Activated B cell treated with CpG ODN at 0.5 μM for 24 hours (primary cell): ENCODE measurements around the gene ATP7B. TPM values are rescaled to one million over a fixed set of nuclear protein-coding genes. Genes with fewer than 3 reads are reported as not detected.

Source experiments
- ATAC-seq: fragments of 200-7000 bp; cut with Tn5 transposase; one replicate; pipeline ENCODE4 v1.10.0; 2021; ENCODE audit warnings: low read depth, mild to moderate bottlenecking, moderate library complexity
- CTCF ChIA-PET: fragments of 350-600 bp; sonication (Branson Sonifier 250); formaldehyde crosslinking; loops from one replicate; lab custom pipeline; 2021; ENCODE audit warnings: antibody characterized with exemption; lab: Charles Lee
- POLR2A ChIA-PET: fragments of 350-600 bp; sonication (Branson Sonifier 250); formaldehyde crosslinking; loops from one replicate; lab custom pipeline; 2021; ENCODE audit warnings: antibody characterized with exemption; lab: Charles Lee
- DNase-seq: peaks from one replicate; pipeline ENCODE4 v3.0.0; 2022
- H3K27ac Mint-ChIP-seq: one replicate; pipeline ENCODE4 v1.8.0; 2020; ENCODE audit warnings: mixed read lengths
- H3K27me3 Mint-ChIP-seq: one replicate; pipeline ENCODE4 v1.8.0; 2021; ENCODE audit warnings: mixed read lengths
- H3K36me3 Mint-ChIP-seq: one replicate; pipeline ENCODE4 v1.8.0; 2021; ENCODE audit warnings: low read depth, mixed read lengths
- H3K4me1 Mint-ChIP-seq: one replicate; pipeline ENCODE4 v1.8.0; 2021; ENCODE audit warnings: mixed read lengths
- H3K4me3 Mint-ChIP-seq: one replicate; pipeline ENCODE4 v1.8.0; 2020; ENCODE audit warnings: mild to moderate bottlenecking, mixed read lengths
- H3K9me3 Mint-ChIP-seq: one replicate; pipeline ENCODE4 v1.8.0; 2020; ENCODE audit warnings: mixed read lengths
- intact Hi-C: fragments of 100-400 bp; cut with micrococcal nuclease; formaldehyde crosslinking; loops from one replicate; pipeline ENCODE4 v1.15.1; 2024
- total RNA-seq: library from RNA; stranded (reverse); gene quantifications from 2 replicates; pipeline ENCODE4 v1.2.3, GENCODE V29; 2022
- TF ChIP-seq, protein P1 (sequence below): fragments of 200-600 bp; IDR thresholded peaks from one replicate; pipeline ENCODE4 v1.8.0; 2022; ENCODE audit warnings: antibody characterized with exemption, mild to moderate bottlenecking

ATP7B gene
- total RNA-seq, 1 donor from 2014 or later, result 0.40 TPM

DNA sequence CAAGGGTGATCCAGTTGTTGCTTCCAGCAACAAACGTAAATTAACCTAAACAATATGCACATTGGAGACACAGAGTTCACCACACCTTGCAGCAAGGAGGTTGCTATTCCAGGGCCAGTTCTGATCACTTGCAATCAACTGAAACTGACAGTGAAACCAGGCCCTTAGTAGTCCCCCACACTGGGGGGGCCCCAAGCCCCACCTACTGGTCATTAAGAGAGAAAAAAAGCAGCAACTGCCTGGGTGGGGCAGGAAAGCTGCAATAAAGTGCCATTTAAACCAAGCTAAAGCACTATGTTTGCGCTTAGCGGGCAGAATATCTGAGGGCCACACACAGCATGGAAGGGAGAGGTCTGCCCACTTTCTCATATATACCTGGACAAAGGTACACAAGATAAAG lies 51.5 kb downstream of the ATP7B start:
- H3K4me1 Mint-ChIP-seq, result peaks cover 18% of the 10 kb centered on the region

DNA sequence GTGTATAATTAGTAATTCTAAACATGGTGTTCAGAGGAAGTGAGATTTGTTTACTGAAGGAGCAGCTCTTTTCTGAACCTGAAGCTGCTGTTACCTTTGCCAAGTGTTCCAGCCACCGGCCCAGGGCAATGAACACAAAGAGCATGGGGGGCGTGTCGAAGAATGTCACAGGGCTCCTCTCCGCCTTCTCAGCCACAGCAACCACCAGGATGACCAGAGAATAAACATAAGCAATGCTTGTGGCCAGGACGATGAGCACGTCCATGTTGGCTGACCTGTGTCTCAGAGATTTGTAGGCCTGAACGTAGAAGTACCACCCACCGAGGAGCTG lies 53.1 kb downstream of the ATP7B start:
- Mint-ChIP-seq H3K27ac (no peak overlapping the region), H3K4me3 (no peak overlapping the region), H3K27me3 (no peaks in the 10 kb centered on the region), H3K9me3 (no peaks in the 10 kb centered on the region), H3K36me3 (no peaks in the 10 kb centered on the region), H3K4me1 (peaks cover 18% of the 10 kb centered on the region)
- TF ChIP-seq, protein P1, sequence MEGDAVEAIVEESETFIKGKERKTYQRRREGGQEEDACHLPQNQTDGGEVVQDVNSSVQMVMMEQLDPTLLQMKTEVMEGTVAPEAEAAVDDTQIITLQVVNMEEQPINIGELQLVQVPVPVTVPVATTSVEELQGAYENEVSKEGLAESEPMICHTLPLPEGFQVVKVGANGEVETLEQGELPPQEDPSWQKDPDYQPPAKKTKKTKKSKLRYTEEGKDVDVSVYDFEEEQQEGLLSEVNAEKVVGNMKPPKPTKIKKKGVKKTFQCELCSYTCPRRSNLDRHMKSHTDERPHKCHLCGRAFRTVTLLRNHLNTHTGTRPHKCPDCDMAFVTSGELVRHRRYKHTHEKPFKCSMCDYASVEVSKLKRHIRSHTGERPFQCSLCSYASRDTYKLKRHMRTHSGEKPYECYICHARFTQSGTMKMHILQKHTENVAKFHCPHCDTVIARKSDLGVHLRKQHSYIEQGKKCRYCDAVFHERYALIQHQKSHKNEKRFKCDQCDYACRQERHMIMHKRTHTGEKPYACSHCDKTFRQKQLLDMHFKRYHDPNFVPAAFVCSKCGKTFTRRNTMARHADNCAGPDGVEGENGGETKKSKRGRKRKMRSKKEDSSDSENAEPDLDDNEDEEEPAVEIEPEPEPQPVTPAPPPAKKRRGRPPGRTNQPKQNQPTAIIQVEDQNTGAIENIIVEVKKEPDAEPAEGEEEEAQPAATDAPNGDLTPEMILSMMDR, result no peak
- DNase-seq (no peak), ATAC-seq (no peak)
- POLR2A ChIA-PET, result no interaction called here
- CTCF ChIA-PET, result no interaction called here
- intact Hi-C loops, result no loop called here

More for the DNA sequence above, 51.5 kb downstream of the ATP7B start:
- Mint-ChIP-seq H3K27me3 (no peaks in the 10 kb centered on the region), H3K9me3 (no peaks in the 10 kb centered on the region), H3K4me3 (no peak overlapping the region), H3K27ac (no peak overlapping the region), H3K36me3 (no peaks in the 10 kb centered on the region)
- ATAC-seq (peak; percentile 54), DNase-seq (no peak)
- TF ChIP-seq, protein P1, result no peak
- intact Hi-C loops, result no loop called here
- ChIA-PET POLR2A (no interaction called here), CTCF (no interaction called here)

DNA sequence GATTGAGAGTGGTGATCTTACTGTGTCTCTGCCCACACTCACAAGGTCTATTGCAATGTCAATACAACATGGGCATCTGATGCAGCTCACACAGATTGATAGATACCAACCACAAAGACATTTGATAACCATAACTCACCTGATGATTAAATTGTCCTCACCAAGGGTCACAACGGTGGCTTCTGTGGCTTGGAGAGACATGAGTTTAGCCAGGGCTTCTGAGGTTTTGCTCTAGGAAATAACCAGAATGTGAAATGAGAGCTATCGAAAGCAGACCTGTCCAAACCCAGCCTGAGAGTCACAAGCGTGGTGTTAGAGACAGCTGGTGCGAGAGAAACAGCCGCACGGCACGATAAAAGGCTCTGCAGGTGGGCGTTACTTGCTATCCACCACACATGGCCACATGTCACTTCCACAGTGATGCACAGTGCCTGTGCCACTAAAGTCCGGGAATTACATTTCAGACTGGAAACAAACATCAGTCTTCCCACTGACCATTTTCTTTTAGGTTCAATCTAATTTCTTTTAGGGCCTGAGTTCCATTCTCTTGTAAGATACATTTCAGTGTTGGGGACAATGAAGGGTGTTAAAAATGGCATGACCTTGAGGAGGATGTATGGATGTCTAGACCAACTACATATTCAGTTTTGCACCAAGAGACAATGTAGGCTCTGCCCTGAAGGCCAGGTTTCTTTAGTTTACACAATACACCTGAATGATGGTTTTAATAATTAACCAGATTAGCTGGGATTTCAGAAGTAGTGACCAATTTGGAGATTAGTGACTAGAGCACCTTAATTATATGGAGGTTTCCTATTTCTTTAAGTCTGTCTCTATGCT lies 53.7 kb downstream of the ATP7B start:
- Mint-ChIP-seq H3K36me3 (no peaks in the 10 kb centered on the region), H3K27me3 (no peaks in the 10 kb centered on the region), H3K27ac (no peak overlapping the region), H3K4me3 (no peak overlapping the region), H3K9me3 (no peaks in the 10 kb centered on the region), H3K4me1 (peaks cover 18% of the 10 kb centered on the region)
- DNase-seq, result no peak
- TF ChIP-seq, protein P1, result no peak
- CTCF ChIA-PET, result no interaction called here
- intact Hi-C loops, result no loop called here
- POLR2A ChIA-PET, result no interaction called here
- ATAC-seq, result no peak

DNA sequence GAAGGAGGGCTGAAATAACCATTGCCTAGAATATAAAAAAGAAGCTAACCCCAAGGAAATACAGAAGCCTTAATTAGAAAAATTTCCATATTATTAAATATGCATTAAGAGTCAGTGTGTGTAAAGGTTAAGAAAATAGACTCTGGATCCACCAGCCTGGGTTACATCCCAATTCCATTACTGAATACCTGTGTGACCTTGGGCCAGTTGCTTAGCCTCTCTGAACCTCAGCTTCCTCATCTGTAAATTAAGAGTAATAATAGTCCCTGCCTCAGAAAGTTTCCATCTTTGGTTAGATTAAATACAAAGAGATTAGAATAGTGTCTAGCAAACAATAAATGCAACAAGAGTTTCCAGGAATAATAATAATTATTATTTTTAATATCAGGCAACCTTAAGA lies 54.5 kb downstream of the ATP7B start:
- intact Hi-C loops, result no loop called here
- no peak for DNase-seq
- TF ChIP-seq, protein P1, result no peak
- no peak overlapping the region for H3K4me3 Mint-ChIP-seq
- ChIA-PET CTCF (no interaction called here), POLR2A (no interaction called here)
- peaks cover 18% of the 10 kb centered on the region for H3K4me1 Mint-ChIP-seq
- H3K27ac Mint-ChIP-seq, result no peak overlapping the region
- no peaks in the 10 kb centered on the region for H3K27me3 Mint-ChIP-seq
- ATAC-seq, result no peak
- H3K36me3 Mint-ChIP-seq, result no peaks in the 10 kb centered on the region
- H3K9me3 Mint-ChIP-seq, result no peaks in the 10 kb centered on the region

DNA sequence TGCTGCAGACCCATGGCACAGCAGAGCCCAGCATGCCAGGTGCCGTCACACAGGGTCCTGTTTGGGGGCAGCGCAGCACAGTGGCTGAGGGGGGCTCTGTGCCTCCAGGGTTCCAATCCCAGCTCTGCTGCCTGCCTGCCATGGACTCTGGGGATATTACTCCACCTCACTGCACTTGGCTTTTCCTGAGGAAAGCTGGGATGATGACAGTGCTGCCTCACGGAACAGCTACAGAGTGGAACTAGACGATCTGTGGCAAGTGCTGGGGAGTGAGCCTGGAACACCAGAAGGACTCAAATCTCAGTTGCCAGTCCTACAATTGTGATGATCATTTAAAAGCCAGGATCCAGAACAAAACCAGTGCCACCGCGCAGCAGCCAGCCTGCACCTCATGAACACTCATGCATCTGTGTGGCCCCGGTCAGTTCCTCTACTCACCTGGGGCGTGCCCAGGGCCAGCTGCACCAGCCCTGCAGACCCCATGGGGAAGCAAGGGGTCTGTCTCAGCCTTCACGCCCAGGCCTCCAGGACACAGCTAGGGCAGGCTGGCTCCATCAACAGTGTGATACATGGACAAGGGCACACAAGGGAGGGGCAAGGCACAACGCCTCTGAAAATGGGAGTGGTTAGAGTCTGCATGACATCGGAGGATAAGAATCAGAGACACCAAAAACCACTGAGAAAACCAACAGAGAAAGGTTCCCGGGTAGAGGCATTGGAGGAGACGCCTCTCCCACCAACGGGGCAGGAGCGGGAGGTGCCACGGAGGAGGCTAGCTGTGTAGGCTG lies 55.2 kb downstream of the ATP7B start:
- TF ChIP-seq, protein P1, result no peak
- intact Hi-C loops, result no loop called here
- Mint-ChIP-seq H3K27ac (no peak overlapping the region), H3K36me3 (no peaks in the 10 kb centered on the region), H3K27me3 (no peaks in the 10 kb centered on the region), H3K4me1 (peaks cover 18% of the 10 kb centered on the region), H3K4me3 (no peak overlapping the region), H3K9me3 (no peaks in the 10 kb centered on the region)
- DNase-seq (no peak), ATAC-seq (no peak)
- POLR2A ChIA-PET, result no interaction called here
- CTCF ChIA-PET, result interaction anchor here (0.6 kb wide), 1 partner anchor 160 kb away, joined by 3 read pairs; no protein-coding TSS in a partner anchor
